ENCODE results near the gene PROM1.

GRCh38 chr4:16065066-16065465, 18.8 kb downstream of the PROM1 start:
- TF ChIP-seq CTCF (IDR thresholded peaks at IDR 0.05) (no peak), POLR2A (IDR thresholded peaks at IDR 0.05) (no peak)

All from heart left ventricle (tissue), 13 donors.